ENCODE results near the gene IL23R.
"Not testable (repeated sequence)": the region's sequence is repeated elsewhere in the genome, so short reads cannot be mapped to it uniquely, and the experiment has no call there.

Gene IL23R, protein sequence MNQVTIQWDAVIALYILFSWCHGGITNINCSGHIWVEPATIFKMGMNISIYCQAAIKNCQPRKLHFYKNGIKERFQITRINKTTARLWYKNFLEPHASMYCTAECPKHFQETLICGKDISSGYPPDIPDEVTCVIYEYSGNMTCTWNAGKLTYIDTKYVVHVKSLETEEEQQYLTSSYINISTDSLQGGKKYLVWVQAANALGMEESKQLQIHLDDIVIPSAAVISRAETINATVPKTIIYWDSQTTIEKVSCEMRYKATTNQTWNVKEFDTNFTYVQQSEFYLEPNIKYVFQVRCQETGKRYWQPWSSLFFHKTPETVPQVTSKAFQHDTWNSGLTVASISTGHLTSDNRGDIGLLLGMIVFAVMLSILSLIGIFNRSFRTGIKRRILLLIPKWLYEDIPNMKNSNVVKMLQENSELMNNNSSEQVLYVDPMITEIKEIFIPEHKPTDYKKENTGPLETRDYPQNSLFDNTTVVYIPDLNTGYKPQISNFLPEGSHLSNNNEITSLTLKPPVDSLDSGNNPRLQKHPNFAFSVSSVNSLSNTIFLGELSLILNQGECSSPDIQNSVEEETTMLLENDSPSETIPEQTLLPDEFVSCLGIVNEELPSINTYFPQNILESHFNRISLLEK

DNA sequence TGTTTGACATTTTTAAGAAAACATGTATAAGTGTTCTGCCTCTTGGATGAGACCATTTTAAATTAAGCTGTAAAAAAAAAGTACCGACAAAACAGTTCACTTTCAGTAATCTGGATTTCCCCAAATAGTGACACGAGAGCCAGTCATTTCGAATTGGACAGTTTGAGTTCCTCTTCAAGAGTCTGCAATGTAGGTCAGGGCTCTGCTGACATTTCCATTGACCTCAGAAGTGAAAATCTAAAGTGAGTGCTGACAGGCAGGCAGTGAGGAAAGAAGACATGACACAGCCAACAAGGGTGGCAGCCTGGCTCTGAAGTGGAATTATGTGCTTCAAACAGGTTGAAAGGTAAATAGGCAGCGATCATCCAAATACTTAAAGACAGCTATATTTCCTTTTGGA lies at the start of gene IL23R:
Gene IL23R, plus strand, starts transcription at position 259 of the 400 bp plus-strand sequence. CDS start 1,667 bp downstream, outside the sequence.
- DNase-seq, result no peak

DNA sequence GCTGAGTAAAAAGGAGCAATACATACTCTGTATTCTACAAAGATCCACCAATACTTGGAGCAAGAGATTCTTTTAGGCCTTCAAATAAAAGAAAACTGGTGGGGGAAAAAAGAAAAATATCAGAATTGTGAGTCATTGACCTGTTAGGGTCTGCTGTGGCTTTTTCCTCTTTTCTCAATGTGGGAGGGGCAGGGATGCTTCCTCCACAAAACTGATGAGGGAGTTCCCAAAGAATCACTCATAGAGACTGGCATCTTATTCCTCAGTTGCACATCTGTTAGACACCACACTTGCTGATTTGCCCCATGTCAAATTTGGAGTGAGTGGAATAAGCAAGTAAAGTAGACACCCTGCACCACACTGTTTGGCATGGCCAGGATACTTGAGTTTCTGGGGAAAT lies 48.1 kb upstream of the IL23R start:
- no peak for DNase-seq

DNA sequence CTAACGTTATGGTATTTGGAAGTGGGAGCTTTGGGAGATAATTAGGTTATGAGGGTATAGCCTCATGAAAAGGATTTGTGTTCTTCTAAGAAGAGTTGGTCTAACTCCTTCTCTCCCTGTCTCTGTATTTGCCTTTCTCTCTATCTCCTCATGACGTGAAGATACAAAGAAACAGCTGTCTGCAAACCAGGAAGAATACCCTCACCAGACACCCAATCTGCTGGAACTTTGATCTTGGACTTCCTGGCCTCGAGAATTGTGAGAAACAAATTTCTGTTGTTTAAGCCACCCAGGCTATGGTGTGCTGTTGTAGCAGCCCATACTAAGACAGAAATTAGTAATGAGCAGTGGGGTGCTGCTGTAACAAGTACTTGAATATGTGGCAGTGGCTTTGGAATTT lies 47.6 kb upstream of the IL23R start:
- DNase-seq, result no peak

DNA sequence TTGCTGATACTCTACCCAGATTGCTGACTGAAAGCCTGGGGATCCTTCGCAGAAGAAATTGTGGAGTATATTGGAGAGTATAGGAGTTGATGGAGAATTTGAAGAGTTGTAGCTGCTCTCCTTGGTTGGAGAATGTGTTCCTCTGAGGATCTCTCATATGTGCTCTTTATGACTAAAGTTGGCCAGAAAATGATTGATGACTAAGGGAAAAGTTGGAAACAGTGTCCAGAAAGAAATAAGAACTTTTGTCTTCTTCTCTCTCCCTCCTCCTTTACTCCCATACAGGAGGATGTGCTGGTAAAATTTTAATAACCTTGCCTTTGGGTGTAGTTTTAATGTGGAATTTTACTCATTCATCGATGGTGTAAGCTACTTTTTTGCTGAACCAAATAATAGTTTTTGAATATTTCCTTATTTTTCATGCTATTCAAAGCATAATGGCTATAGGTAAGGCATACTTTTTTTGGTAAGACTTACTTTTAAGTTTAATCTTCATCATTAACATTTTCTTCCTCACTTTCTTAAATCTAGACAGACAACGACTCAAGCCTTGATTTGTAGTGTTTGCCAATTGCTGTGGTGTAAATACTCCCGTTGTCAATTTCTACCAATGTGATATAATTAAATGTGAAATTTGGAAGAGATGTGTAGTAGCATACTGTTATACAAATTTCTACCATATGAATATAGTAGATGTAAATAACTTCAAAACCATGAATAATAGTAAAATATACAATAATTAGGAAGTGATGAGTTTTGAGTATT lies 45.2 kb upstream of the IL23R start:
- no peak for DNase-seq

DNA sequence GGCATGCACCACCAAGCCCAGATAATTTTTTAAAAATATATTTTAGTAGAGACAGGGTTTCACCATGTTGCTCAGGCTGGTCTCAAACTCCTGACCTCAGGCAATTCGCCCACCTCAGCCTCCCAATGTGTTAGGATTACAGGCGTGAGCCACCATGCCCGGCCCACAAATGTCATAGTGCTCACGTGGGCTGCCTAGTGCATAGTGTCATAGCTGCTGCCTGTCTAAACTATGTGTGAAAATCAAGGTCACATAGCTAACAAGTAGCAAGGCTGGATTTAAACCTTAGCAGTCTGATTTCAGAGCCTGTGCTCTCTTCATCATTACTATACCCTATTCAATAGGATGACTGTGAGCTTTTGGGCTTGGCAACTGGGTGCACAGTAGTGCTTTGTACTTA lies 41.8 kb upstream of the IL23R start:
- no peak for DNase-seq

DNA sequence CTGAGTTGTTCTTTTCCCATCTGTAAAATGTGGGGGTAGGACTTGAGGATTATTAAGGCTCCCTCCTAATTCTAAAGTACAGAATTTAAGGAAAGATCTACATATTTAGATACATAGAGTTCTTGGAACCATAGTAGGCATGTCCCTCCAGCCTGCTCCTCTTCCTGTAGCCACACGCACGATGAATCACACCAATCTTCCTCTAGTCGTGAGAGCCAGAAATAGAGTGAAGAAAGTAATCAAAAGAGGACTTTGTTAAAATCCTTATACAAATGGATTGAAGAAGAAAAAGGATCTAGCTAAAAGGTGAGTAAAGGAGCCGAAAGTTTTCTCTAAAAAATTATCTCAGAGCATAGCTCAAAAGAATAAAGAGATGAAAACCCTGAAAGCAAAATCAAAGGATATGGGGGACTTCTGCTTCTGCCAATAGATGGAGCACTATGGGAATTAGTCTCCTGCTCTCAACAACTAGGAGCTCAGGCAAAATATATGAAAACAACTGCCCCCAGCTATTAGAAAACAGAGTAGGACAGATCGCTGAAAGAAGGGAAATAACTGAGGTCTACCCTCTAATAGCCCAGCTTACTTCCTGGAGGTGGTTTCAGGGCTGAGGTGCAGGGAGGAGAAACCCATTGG lies 40.0 kb upstream of the IL23R start:
- DNase-seq, result no peak

DNA sequence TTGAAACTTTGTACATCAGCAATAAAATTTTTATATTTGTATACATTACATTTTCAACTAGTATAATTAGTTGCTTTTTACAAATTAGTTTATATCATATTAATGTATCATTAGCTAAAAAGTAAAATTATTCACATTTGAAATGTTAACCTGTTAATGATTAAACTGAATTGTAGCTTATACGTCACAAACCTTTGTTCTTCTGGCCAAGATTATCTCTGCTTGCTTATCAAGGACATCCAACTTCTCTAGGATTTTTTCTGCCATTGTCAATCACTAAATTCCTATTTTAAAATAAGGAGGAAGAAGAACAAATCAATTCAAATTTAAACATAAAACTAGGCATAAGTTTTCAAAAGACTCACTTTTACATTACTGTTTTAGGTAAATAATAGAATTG lies 39.3 kb upstream of the IL23R start:
- DNase-seq, result no peak

DNA sequence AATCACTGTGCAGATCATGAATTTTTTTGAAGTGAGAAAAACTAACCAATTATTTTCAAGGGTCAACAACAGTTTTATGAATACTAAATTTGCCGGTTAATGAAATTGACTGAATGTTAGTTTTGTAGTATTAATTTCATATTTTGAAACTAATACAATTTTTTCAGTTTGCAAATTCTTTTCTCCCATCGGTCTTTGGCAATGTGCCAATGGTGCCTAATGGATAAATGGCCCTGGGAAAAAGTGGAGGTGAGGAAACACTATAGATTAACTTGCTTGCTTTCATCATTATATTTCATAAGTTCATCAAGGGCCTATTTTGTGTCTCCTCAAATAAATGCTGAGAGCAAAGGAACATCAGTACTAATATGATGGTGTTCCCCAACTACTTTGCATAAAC lies 35.6 kb upstream of the IL23R start:
- DNase-seq, result no peak

DNA sequence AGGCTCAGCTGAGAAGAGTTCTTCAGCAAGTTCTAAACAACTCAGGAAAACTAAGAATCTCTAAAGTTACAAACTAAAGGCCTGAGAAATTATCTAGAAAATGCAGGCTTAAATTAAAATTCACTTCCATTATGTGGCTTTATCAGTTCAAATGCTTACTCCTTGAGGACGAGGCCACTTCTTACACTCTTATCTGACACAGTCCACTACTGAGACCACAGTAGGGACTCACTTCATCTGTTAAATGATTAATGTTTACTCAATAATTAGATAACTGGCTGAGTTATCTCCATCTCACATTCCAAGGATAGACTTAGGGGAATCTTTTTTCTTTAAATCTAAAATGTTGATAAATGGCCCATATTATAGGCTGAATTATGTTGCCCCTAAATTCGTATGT lies 33.1 kb upstream of the IL23R start:
- no peak for DNase-seq

DNA sequence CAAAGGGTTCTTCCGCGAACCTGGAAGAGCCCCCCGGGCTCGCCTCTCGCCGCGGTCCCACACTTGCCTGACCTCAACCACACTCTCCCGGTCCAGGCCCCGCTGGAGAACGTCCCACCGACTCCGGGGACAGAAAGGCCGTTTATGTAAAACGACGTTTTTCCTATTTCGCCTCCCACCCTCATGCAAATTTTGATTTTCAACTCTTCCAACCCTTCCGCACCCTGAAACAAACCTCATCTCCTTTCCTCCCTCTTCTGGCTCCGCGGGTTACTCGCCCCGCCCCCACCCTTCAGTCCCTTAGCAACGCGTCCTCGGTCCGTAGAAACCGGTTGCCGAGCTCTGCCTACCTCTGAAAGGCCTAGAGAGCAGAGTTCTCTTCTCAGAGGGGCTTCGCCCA lies 31.6 kb upstream of the IL23R start, which contains the start of gene C1orf141:
Gene C1orf141, minus strand, starts transcription at position 276 of the 400 bp plus-strand sequence. CDS start 7,730 bp downstream, outside the sequence.
- no peak for DNase-seq

DNA sequence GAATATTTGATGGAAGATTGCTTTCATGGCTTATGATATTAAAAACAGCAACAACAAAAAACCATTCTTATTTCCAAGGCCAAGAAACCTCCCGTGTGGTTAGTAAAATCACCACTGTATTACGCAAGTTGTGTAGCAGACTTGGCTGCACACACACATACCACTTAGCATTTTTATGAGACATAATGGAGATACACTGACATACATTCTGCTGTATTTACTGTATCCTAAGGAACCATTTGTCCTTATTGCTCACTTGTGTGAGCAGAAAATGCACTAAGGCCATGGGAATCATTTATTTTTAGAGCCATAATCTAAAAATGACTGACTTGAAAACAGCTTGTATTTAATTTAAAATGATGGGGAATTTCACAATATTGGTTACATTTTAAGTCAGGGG lies 30.9 kb upstream of the IL23R start:
- no peak for DNase-seq

DNA sequence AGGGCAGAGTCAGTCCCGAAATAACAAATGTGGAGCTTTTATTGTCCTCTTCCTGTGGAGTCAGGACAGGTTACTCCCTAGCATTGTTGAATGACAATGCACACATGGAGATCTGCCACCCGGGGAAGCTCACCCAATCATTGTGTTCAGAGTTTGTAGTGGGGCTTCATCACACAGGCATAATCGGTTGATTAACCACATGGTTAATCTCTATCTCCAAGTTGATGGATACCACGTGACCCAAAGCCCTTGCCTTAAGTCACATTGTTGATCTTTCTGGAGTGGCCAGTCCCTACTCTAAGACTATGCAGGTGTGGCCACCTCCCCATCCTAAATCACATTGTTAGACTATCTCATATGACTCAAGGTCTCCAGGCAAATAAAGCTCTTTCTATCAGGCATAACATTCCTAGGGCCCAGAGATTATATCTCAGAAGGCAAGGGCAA lies 28.9 kb upstream of the IL23R start:
- no peak for DNase-seq

DNA sequence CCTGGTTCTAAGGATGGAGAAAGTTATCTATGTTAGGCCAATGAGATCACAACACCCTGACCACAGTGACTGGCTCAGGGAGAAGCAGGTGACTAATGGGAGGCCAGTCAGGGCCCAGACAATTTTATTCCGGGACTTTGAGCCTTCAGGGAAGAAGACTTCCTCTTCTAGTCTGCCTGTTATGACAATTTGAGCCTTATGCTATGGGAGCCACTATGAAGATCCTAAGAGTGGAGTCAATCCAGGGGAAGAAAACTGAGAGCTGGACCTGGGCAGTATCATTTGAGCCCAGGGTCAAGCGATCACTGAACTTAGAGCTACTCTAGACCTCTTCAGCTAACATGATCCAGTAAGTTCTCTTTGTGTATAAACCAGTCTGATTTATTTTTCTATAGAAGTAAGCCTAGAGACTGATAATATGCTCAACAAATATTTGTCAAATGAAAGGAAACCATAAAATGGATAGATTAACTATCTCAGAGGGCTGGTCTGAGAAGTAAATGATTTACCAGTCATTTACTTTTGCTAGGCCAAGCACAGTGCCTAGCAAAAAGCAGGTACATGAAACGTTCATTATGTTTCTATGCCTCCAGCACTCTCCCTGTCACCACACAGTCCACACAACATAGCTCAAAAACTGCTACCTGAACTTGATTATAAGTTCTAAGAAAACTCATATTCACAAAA lies 27.3 kb upstream of the IL23R start:
- DNase-seq, result no peak

DNA sequence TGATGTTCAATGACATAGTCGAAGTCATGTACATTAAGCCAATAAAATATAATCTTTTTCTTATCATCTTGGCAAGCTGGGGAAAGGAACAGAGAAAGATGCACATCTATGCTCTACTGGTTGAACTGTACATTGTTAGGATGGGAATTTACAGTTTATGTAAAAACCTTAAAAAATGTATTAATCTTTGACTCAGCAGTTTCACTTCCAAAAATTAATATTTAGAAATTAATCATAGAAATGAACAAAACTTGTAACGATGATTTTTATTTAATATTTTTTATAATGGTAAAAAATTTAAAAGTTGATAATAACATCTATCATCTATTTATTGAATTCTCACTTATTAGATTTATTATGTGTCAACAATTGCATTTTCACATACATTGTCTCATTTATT lies 25.8 kb upstream of the IL23R start:
- DNase-seq, result no peak

DNA sequence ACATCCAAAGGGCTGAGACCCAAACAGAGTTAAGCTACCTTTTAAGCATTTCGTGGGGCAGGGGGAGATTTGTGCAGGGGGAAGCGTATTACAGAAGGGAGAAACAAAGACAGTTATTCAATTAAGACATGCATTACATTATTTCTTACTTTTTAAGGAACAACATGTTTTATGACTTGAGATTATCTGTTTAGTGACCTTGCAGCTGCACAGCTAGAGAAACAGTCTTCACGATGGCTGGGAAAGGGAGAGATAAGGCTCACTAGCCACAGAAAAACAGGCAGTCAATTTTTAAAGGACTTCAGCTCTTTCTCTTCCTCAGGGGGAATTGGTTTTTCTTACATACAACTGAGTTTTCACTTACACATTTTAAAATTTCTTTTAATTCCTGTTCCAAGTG lies 24.4 kb upstream of the IL23R start:
- DNase-seq, result not testable (repeated sequence)

DNA sequence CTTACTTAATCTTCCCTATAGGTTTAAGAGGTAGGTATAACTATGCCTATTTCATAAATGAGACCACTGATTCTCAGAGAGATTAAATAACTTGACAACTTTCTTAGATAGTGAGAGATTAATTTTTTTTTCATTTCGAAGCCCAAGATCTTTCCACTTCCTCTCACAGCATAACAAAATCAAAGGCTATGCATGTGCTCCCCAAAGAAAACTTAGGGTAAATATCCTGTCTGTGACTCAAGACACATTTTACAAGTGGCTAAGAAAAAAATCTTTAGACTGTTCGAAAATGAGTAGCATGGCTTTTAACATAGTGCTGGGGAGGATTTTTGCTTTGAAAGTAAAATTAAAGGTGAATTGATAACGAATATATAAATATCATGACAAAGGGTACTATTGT lies 23.3 kb upstream of the IL23R start:
- no peak for DNase-seq

DNA sequence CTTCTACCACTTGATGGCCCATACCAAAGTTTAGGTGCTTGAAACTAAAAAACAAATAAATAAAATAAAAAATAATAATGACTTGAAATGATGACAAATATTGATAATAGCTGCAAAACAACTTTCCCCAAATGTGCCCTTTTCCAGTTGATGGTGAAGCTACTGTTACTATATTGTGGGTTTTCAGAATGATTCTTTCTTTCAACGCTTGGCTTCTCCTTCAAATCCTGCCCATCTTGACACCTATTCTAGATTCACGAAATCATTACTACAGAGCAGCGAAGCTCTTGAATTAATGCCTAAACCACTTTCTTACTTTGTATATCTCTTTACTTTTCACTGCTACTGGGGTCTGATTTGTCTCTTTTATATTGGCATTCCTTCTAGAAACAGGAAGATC lies 22.3 kb upstream of the IL23R start:
- no peak for DNase-seq

DNA sequence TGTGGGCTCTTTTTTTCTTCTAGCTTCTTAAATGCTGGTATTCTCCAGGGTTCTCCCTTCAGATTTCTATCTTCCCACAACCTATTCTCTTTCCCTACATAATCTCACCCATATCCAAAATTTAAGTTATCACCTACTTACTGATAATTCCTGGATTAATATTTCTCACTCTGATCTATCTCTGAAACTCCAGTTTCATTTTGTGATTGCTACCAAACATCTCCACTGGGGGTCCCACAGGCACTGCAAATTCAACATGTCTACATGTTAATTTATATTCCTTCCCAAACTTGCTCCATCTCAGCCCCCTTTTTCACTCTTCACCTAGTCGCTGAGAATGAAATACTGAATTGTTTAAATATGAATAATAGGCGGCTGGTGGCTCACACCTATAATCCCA lies 21.6 kb upstream of the IL23R start:
- no peak for DNase-seq

DNA sequence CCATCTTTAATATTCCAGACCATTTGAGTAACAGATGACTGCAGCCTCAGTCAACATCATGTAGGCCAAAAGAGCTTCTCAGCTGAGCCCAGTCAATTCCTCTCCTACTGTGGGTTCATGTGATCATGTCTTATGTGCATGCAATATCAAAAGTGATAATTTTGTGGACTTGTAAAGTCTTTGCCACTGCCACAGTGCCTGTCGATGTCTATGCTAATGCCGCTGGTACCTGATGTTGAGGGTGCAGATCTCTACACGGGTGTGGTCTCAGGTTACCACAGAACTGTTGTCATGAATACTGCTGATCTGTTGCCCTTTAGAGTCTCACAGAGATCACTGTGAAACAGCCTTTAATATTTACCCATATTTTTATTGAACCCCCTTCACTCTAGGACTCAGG lies 20.2 kb upstream of the IL23R start:
- DNase-seq, result no peak

DNA sequence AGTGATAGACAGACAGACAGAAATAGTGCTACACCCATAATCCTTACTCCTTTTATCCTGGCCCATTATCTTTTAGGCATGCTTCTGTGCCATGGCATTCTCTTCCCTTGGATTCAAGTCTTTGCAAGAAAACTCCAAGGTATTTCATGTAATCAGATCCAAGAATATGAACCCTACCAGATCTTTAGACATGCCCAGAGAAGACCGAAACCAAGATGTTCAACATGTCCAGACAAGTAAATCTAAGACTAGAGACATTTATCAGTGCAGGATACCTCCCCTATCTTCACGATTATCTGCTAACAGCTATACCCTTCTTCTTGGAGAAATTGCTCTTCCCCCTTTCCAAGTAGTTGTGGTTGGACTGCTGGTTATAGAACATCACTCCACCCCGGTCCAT lies 19.7 kb upstream of the IL23R start:
- DNase-seq, result no peak

DNA sequence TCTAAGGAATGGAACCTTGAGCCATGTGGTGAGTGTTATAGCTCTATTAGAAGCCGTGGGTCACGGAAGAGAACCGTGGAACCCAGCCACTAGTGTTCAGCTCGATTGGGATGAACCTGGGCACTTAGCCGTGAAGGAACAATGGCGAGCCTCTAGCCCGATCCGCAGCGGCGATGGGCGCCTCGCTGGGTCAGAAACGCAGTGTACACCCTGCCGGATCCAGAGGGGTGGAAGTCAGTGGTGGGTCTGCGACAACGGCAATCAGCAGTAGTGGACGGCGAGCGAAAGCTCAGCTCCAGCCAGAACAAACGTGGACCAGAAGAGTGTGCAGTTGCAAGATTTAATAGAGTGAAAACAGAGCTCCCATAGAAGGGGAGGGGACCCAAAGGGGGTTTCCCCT lies 18.3 kb upstream of the IL23R start:
- DNase-seq, result not testable (repeated sequence)

DNA sequence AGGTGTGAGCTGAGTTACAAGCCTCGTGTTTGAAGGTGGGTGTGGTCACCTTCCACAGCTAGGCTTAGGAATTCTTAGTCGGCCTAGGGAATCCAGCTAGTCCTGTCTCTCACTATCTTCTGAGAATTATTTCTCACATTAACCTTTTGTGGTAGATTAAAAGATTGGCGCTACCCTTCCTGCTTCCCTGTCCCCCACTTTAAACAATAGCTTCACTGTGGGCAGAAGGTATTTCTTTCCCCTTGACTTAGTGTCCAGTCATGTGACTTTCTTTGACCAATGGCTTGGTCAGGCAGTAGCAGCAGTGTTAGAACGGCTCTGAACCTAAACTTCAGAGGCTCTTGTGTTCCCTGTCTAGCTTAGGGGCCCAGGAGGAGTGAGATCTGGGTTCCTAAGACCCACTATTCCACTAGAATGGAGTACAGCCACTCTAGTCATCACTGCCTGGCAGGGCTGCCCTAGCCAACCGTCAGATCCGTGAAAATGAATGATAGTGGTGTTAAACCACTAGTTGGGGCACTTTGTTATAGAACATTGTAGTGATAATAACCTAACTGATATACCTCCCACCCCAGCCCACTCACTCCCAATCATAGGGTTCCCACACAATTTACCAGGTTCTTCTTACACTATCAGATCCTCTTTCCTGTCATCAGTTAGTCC lies 17.6 kb upstream of the IL23R start:
- DNase-seq, result no peak
